ENCODE measurements around the gene NSD2. TPM values are rescaled to one million over a fixed set of nuclear protein-coding genes. Genes with fewer than 3 reads are reported as not detected.
"Not testable (repeated sequence)": the region's sequence is repeated elsewhere in the genome, so short reads cannot be mapped to it uniquely, and the experiment has no call there.

NSD2 gene
- total RNA-seq, 1 experiment from 2014 or later = 71.9 TPM

GRCh38 chr4:1985294-1985693 lies 114.1 kb downstream of the NSD2 start:
- no peak for DNase-seq (ENCODE audit: low read depth)

GRCh38 chr4:1985780-1986577 lies 114.8 kb downstream of the NSD2 start:
- no peak for DNase-seq (ENCODE audit: low read depth)

DNA sequence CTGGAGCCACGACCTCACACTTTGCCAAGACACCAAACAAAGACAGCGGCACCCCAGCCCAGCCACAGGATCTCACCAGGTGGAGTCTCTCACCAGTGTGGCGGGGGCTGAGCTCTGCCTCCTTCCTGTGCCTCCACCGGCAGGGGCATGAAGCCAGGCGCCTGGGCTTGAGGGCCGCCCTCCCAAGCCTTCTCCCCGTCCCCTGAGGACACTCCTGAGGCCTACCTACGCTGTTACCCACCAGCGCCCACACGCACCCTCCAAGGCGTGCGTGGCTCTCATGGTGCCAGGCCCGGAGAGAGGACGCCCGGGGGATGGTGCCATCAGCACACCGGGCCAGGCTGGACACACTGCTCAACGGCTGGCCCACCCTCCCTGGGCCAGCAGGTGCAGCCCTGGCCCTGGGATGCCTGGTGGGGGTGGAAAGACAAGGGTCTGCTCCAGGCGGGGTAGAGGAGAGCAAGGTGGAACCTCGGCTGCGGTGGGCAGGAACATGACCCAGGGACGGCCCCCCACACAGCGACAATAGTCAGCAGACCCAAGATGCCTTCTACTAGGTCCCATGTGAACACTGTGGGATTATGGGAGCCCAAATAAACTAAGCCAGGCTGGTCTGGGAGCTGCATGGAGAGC lies 115.5 kb downstream of the NSD2 start:
- no peak for DNase-seq (ENCODE audit: low read depth)

DNA sequence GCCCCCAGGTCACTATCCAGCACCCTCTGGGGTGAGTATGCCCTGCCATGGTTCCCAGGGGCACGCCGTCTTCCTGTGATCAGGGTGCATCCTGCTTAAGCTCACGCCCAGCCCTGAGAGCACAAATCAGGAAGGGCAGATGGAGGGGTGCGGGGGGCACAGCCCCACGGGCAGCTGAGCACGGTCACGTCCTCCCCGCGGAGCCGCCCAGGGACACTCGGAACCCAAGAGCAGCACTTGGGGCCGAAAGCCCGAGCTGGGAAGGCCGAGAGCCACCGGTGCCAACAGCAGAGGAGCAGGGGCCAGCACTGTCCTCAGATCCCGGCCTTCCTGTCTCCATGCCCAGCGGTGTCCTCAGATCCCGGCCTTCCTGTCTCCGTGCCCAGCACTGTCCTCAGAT lies 116.1 kb downstream of the NSD2 start:
- DNase-seq (ENCODE audit: low read depth) = no peak

- DNase-seq (ENCODE audit: low read depth) = no peak
Measured at GRCh38 chr4:1987721-1988326, 116.6 kb downstream of the NSD2 start.

DNA sequence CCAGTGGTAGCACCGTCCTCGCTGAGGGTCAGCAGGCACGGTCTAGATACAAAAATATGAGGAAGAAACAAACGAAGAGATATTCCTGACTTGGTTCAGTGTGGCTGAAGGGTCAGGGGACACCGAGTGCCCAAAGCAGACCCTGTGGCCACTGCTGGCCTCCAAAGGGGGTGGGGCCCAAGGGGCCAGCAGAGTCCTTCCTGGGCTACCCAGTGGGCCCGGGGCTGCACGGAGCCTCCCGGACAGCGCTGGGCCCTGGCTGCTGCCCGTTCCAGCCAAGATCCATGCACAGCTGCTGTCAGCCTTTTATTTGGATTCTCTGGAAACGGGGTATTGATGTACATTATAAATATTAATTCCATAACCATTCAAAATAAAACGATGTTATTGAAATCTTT lies 117.1 kb downstream of the NSD2 start:
- no peak for DNase-seq (ENCODE audit: low read depth)

DNA sequence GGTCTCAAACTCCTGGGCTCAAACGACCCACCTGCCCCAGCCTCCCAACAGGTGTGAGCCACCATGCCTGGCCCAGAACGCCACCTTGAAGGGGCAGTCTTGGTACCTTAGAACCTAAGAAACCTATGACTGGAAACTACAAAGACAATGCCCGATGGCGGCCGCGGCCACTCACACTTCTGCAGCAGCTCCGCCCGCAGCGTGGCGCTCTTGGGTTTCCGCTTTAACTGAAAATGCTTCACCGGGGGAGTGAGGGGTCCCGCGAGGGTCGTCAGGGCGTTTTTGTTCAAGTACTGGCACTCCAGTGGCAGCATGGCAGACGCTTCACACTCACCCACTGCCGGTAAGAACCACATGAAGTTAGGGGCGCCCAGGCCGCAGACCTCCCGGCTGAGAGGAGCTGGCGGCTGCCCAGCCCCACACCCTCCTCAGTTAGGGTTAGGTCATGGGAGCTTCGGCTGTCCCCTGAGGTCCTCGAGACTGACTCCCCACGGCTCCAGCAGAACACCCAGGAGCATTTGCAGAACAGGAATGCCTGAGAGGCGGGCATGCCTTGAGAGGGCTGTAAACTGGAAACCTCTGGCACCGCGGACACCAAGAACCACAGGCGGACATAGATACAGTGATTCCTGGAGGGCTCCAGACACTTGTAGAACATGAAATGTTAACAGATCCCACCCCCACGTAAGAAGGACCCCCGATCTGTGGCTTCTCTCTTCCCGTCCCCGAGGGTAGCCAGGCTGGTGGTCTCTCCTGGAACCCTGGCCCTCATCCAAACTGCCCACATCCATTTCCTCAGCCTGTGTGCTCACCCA lies 118.5 kb downstream of the NSD2 start:
- no peak for DNase-seq (ENCODE audit: low read depth)

DNA sequence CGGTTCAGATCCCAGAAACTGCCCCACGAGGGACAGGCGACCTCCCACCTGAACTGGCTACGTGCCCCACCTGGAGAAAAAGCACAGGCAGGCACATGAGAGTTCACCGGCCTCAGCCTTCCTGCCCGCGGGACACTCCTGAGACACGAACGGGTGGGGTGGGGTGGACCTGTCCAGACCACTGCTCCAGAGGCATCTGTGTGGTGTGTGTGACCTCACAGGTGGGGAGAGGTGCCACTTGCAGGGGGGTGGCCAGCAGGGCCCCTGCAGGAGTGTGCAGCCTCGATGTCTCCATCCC lies 119.1 kb downstream of the NSD2 start:
- DNase-seq (ENCODE audit: low read depth) = no peak

GRCh38 chr4:1990676-1991075 lies 119.5 kb downstream of the NSD2 start:
- DNase-seq (ENCODE audit: low read depth) = no peak

DNA sequence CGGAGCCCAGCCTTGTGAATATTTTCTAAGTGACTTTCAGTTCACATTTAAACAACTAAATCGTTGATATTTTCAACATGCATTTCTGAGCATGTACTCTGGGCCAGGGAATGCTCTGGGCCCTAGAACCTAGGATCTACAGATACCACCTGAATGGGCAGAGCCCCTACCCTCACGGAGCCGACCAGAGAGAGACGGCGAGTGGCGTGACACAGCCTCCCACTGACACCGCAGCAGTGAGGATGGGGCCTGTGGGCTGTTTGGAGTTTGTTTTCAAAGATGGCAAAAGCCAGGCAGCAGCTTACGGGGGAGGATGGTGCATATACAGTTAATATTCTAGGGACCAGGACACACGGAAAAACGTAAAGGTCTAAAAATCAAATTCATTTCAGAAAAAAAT lies 119.9 kb downstream of the NSD2 start:
- no peak for DNase-seq (ENCODE audit: low read depth)

DNA sequence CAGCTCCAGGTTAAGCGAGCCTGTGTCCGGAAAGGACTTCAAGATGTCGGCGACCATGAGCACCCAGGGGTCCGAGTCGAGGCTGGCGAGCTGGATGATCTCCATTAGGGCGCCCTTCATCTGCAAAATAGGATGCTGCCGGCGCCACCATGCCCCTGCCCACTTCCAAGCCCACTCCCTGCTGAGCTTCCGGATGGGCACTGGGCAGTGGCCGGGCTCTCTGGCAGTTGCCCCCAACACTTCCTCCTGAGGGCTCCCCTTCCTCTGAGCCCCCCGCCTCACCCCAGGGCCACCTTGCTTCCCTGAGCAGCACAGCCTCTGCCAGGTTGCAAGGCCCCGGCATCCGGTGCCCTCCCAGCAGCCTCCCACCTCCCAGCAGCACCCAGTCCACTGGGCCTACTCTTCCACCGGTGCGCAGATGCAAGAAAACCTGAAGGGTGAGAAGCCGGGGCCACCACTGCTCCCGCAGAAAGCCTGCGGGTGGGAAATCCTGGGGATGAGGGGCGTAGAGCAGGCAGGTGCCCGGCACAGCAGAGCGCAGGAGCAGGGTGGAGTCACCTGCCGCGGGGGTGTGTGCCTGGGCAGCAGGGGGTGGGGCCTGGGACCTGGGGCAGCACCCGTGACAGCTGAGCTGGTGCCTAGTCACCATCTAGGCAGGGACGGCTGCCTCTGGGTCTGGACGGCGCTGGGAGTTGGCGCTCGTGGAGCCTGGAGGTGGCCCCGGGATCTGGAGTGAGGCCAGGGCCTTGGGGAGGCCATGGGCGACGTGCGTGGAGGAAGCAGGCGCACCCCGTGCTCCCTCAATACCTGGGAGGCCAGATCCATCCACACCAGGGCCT lies 120.6 kb downstream of the NSD2 start:
- no peak for DNase-seq (ENCODE audit: low read depth)

- no peak for DNase-seq (ENCODE audit: low read depth)
Measured at GRCh38 chr4:1992468-1993168, 121.4 kb downstream of the NSD2 start.

- DNase-seq (ENCODE audit: low read depth) = no peak
Measured at GRCh38 chr4:1993169-1993516, 122.0 kb downstream of the NSD2 start.

- not testable (repeated sequence) for DNase-seq (ENCODE audit: low read depth)
Measured at GRCh38 chr4:1993718-1994516, 122.7 kb downstream of the NSD2 start.

DNA sequence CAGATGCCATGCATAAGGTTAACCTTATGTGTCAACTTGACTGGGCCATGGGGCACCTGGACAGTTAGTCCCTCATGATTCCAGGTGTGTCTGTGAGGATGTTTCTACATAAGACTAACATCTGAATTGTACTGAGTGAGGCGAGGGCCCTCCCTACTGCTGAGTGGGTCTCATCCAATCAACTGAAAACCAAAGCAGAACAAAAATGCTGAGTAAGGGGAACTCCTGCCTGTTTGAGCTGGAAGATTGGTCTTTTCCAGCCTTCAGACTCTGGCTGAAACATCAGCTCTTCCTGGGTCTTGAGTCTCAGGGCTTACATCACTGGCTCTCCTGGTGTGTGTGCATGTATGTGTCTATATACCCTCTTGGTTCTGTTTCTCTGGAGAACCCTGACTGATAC lies 123.7 kb downstream of the NSD2 start:
- DNase-seq (ENCODE audit: low read depth) = no peak

DNA sequence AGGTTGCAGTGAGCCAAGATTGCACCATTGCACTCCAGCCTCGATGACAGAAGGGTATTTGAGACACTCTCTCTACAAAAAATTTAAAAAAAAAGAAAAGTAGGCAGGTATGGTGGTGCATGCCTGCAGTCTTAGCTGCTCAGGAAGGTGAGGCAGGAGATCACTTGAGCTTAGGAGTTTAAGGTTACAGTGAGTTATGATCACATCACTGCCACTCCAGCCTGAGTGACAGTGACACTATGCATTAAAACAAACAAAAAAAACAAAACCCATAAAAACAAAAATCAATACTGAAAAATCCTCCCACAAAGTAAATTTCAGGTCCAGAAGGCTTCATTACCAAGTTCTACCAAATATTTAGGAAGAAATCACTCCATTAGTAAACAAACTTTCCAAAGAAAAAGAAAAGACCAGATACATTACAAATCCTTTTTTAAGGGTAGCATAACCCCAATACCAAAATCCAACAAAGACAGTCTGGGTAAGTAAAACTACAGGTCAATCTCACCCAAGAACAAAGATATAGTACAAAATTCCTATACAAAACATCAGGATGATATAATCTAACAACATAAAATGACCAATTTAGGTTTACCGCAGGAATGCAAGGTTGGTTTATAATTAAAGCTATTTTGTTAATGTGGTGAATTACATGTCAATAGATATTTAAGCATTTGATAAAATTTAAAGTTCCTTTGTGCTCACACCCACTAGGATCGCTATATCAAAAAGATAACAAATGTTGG lies 125.8 kb downstream of the NSD2 start:
- no peak for DNase-seq (ENCODE audit: low read depth)

GRCh38 chr4:1997712-1998111 lies 126.5 kb downstream of the NSD2 start:
- no peak for DNase-seq (ENCODE audit: low read depth)

- DNase-seq (ENCODE audit: low read depth) = no peak
Measured at GRCh38 chr4:1998296-1998695, 127.1 kb downstream of the NSD2 start.

GRCh38 chr4:1999308-1999707 lies 128.1 kb downstream of the NSD2 start:
- not testable (repeated sequence) for DNase-seq (ENCODE audit: low read depth)
